Measurements from ENCODE around the gene AKR1C2.
"Not testable (repeated sequence)": the region's sequence is repeated elsewhere in the genome, so short reads cannot be mapped to it uniquely, and the experiment has no call there.

AKR1C2 gene

GRCh38 chr10:5003127-5004029, at the start of gene AKR1C2:
TSS of gene AKR1C2 (minus strand) at chr10:5003857. CDS start at chr10:5003835, 22 bp downstream.
- DNase-seq (ENCODE audit: low read depth) = not testable (repeated sequence)

GRCh38 chr10:5052951-5053500, 49.4 kb upstream of the AKR1C2 start:
- DNase-seq (ENCODE audit: low read depth) = not testable (repeated sequence)

GRCh38 chr10:5047912-5048628, 44.4 kb upstream of the AKR1C2 start:
- DNase-seq (ENCODE audit: low read depth) = no peak

- DNase-seq (ENCODE audit: low read depth) = not testable (repeated sequence)
These were observed 43.4 kb upstream of the AKR1C2 start for GRCh38 chr10:5047055-5047454.

- DNase-seq (ENCODE audit: low read depth) = no peak
These were observed 42.8 kb upstream of the AKR1C2 start for GRCh38 chr10:5046410-5046809.

- no peak for DNase-seq (ENCODE audit: low read depth)
These were observed 41.4 kb upstream of the AKR1C2 start for GRCh38 chr10:5045095-5045494.

- no peak for DNase-seq (ENCODE audit: low read depth)
These were observed 40.1 kb upstream of the AKR1C2 start for GRCh38 chr10:5043716-5044115.

GRCh38 chr10:5042922-5043321, 39.3 kb upstream of the AKR1C2 start:
- DNase-seq (ENCODE audit: low read depth) = no peak

- DNase-seq (ENCODE audit: low read depth) = no peak
These were observed 37.9 kb upstream of the AKR1C2 start for GRCh38 chr10:5041471-5042023.

GRCh38 chr10:5040781-5041470, 37.3 kb upstream of the AKR1C2 start:
- DNase-seq (ENCODE audit: low read depth) = no peak

- DNase-seq (ENCODE audit: low read depth) = no peak
These were observed 36.5 kb upstream of the AKR1C2 start for GRCh38 chr10:5040010-5040673.

- no peak for DNase-seq (ENCODE audit: low read depth)
These were observed 35.1 kb upstream of the AKR1C2 start for GRCh38 chr10:5038733-5039132.

GRCh38 chr10:5038101-5038500, 34.4 kb upstream of the AKR1C2 start:
- no peak for DNase-seq (ENCODE audit: low read depth)

GRCh38 chr10:5036511-5036910, 32.9 kb upstream of the AKR1C2 start:
- no peak for DNase-seq (ENCODE audit: low read depth)

- no peak for DNase-seq (ENCODE audit: low read depth)
These were observed 31.7 kb upstream of the AKR1C2 start for GRCh38 chr10:5035356-5035755.

- no peak for DNase-seq (ENCODE audit: low read depth)
These were observed 30.9 kb upstream of the AKR1C2 start for GRCh38 chr10:5034588-5034987.

GRCh38 chr10:5033061-5033778, 29.6 kb upstream of the AKR1C2 start:
- peak; percentile 69 for DNase-seq (ENCODE audit: low read depth)

GRCh38 chr10:5032444-5032843, 28.8 kb upstream of the AKR1C2 start:
- DNase-seq (ENCODE audit: low read depth) = not testable (repeated sequence)

GRCh38 chr10:5031588-5031987, 27.9 kb upstream of the AKR1C2 start:
- DNase-seq (ENCODE audit: low read depth) = not testable (repeated sequence)

GRCh38 chr10:5030989-5031388, 27.3 kb upstream of the AKR1C2 start:
- DNase-seq (ENCODE audit: low read depth) = no peak

GRCh38 chr10:5025461-5025881, 21.8 kb upstream of the AKR1C2 start:
- not testable (repeated sequence) for DNase-seq (ENCODE audit: low read depth)

Data from fibroblast of the conjunctiva (primary cell).